Breast epithelium (tissue), 4 donors: ENCODE results near the gene MYO18B. TPM values are rescaled to one million over a fixed set of nuclear protein-coding genes. Genes with fewer than 3 reads are reported as not detected.

Experiments used
- DNase-seq, 2 donors: peaks; one replicate each; pipeline ENCODE4 v3.0.0-alpha.2; 2019; ENCODE audit warnings: low spot score in 2 of 2
- H3K27ac ChIP-seq, 2 donors: fragments of 200-600 bp; sonication (generic) in 1 of 2; one replicate each; pipeline ENCODE4 v1.5.1; 2016 to 2019; ENCODE audit warnings: mild to moderate bottlenecking in 1 of 2
- H3K27me3 ChIP-seq, 2 donors: fragments of 200-600 bp; sonication (generic) in 1 of 2; one replicate each; pipeline versions ENCODE4 v1.5.1 to v1.6.0; 2017 to 2019; ENCODE audit warnings: control low read depth in 1 of 2, mild to moderate bottlenecking in 1 of 2
- H3K36me3 ChIP-seq: fragments of 200-600 bp; one replicate; pipeline ENCODE4 v1.5.1; 2019
- H3K4me1 ChIP-seq, 2 donors: fragments of 200-600 bp; sonication (generic); one replicate each; pipeline ENCODE4 v1.5.1; 2016 to 2019; ENCODE audit warnings: control low read depth in 1 of 2
- H3K4me3 ChIP-seq, 3 donors: fragments of 200-600 bp; sonication (generic); 1 replicate in 2 of 3; 2 replicates in 1 of 3; pipeline ENCODE4 v1.5.1; 2016 to 2019; ENCODE audit warnings: mild to moderate bottlenecking in 3 of 3, moderate library complexity in 2 of 3
- H3K9me3 ChIP-seq, 2 donors: fragments of 200-600 bp; sonication (generic) in 1 of 2; one replicate each; pipeline ENCODE4 v1.5.1; 2016 to 2019; ENCODE audit warnings: control low read depth in 1 of 2
- POLR2A ChIP-seq: fragments of 450-650 bp; IDR thresholded peaks from one replicate; pipeline ENCODE4 v1.6.1; 2016; ENCODE audit warnings: antibody characterized with exemption, mild to moderate bottlenecking, moderate library complexity
- POLR2AphosphoS5 ChIP-seq, 3 donors: sonication (generic); formaldehyde crosslinking; IDR thresholded peaks; one replicate each; pipeline ENCODE4 v1.6.1; 2017; ENCODE audit warnings: antibody characterized with exemption in 3 of 3
- intact Hi-C: fragments of 100-400 bp; cut with DNase I; formaldehyde crosslinking; loops from one replicate; pipeline ENCODE4 v1.15.1; 2023; ENCODE audit warnings: low total_unique reads
- total RNA-seq, 3 donors: library from RNA; depleted of rRNA; stranded (reverse); fragments of >200 nt; gene quantifications; one replicate each; pipeline ENCODE4 v1.1.0, GENCODE V29; 2016
- TF ChIP-seq, protein P1 (sequence below), 3 donors: fragments of 450-650 bp; IDR thresholded peaks; one replicate each; pipeline ENCODE4 v1.5.1; 2016 to 2017; ENCODE audit warnings: antibody characterized with exemption in 3 of 3, mild to moderate bottlenecking in 3 of 3, moderate library complexity in 3 of 3

Gene MYO18B
- total RNA-seq, 3 donors from 2014 or later = under 0.01 to 0.16 (median 0.15) TPM

DNA sequence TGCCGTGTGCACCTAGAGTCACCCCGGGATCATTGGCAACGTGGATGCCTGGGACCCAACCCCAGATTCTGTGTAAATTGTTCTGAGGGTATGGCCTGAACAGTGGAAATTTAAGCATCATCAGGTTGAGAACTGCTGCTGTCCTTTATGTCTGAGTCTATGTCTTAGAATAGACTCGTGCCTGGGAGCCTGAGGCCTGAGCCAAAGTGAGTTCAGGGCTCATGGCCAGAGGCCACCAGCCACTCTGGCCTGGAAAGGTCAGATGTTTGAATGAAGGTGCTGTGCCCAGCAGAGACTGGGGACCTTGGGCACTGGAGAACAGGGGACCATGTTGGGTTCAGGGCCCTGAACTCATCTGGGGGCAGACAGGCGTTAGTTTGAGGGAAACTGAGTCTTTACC is 91.1 kb downstream of the MYO18B start:
- DNase-seq = no peak
- TF ChIP-seq POLR2AphosphoS5 (IDR thresholded peaks at IDR 0.05) = no peak
- no peak for TF ChIP-seq POLR2A
- TF ChIP-seq, protein P1, sequence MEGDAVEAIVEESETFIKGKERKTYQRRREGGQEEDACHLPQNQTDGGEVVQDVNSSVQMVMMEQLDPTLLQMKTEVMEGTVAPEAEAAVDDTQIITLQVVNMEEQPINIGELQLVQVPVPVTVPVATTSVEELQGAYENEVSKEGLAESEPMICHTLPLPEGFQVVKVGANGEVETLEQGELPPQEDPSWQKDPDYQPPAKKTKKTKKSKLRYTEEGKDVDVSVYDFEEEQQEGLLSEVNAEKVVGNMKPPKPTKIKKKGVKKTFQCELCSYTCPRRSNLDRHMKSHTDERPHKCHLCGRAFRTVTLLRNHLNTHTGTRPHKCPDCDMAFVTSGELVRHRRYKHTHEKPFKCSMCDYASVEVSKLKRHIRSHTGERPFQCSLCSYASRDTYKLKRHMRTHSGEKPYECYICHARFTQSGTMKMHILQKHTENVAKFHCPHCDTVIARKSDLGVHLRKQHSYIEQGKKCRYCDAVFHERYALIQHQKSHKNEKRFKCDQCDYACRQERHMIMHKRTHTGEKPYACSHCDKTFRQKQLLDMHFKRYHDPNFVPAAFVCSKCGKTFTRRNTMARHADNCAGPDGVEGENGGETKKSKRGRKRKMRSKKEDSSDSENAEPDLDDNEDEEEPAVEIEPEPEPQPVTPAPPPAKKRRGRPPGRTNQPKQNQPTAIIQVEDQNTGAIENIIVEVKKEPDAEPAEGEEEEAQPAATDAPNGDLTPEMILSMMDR (IDR thresholded peaks at IDR 0.05) = no peak
- no peaks in the 10 kb centered on the region for H3K4me1 ChIP-seq
- no peak overlapping the region for H3K4me3 ChIP-seq
- H3K27ac ChIP-seq = no peak overlapping the region
- no peaks in the 10 kb centered on the region for H3K36me3 ChIP-seq
- no peaks in the 10 kb centered on the region for H3K9me3 ChIP-seq
- intact Hi-C loops = no loop called here
- no peaks in the 10 kb centered on the region for H3K27me3 ChIP-seq

DNA sequence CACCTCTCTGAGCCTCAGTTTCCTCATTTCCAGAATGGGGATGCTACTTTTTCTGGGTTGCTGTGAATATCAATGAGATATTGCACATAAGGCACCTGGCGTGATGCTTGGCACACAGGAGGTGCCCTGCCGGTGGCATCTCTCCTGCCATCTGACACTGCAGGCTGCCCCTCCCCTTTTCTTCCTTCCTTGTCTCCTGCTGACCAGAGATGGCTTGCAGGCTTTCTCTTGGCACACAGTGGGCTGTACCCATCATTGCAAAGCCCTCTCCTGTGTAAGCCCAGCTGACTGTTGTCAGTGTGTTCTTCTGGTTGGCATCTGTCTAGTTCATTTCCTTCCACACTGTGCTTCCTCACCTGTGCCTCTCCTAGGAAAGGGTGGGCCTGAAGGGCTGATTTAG is 91.7 kb downstream of the MYO18B start:
- no peak for TF ChIP-seq POLR2A
- TF ChIP-seq, protein P1 (IDR thresholded peaks at IDR 0.05) = no peak
- no peak for TF ChIP-seq POLR2AphosphoS5 (IDR thresholded peaks at IDR 0.05)
- no peak overlapping the region for H3K4me3 ChIP-seq
- H3K9me3 ChIP-seq = no peaks in the 10 kb centered on the region
- no peaks in the 10 kb centered on the region for H3K36me3 ChIP-seq
- DNase-seq = no peak
- intact Hi-C loops = no loop called here
- no peaks in the 10 kb centered on the region for H3K27me3 ChIP-seq
- no peak overlapping the region for H3K27ac ChIP-seq
- H3K4me1 ChIP-seq = no peaks in the 10 kb centered on the region

DNA sequence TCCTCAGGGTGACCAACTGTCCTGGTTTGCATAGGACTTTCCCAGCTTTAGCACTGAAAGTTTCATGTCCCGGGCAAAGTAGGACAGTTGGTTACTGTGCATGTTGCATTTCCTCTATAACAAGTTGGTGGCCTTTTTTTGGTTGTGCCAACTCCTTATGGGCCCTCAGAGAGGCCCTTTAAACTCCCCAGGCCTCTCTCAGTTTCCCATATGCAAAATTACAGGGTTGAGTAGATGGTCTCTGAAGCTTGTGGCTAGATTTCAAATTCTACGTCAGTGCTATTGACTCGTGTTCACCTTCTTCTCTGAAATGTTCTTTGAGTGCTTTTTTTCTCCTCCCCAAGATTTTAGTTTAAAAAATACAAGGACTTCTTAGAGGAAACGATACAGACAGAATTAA is 92.5 kb downstream of the MYO18B start:
- DNase-seq = no peak
- no peaks in the 10 kb centered on the region for H3K27me3 ChIP-seq
- H3K27ac ChIP-seq = no peak overlapping the region
- no peaks in the 10 kb centered on the region for H3K36me3 ChIP-seq
- no peaks in the 10 kb centered on the region for H3K9me3 ChIP-seq
- no peak for TF ChIP-seq POLR2A
- no peak for TF ChIP-seq POLR2AphosphoS5 (IDR thresholded peaks at IDR 0.05)
- TF ChIP-seq, protein P1 (IDR thresholded peaks at IDR 0.05) = no peak
- intact Hi-C loops = no loop called here
- H3K4me3 ChIP-seq = no peak overlapping the region
- no peaks in the 10 kb centered on the region for H3K4me1 ChIP-seq

DNA sequence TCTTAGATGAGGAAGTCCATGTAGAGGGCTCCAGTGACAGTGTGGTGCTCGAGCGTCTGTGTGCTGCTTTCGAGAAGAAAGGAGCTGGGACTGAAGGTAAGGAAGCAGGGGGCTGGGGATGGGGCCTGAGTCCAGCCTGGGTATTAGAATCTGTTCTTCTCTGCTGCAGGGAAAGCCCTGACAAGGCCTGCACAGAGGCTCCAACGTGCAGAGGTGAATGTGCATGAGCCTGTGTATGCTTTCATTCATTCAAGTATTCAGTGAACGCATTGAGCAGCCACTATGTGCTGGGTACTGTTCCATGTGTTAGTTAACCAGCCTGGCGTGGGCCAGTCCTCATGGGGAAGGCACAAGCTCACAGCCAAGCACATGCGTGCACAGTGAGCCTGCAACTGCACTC is 93.4 kb downstream of the MYO18B start:
- intact Hi-C loops = no loop called here
- H3K4me1 ChIP-seq = no peaks in the 10 kb centered on the region
- no peak overlapping the region for H3K27ac ChIP-seq
- no peaks in the 10 kb centered on the region for H3K9me3 ChIP-seq
- no peak for DNase-seq
- TF ChIP-seq POLR2AphosphoS5 (IDR thresholded peaks at IDR 0.05) (no peak), POLR2A (no peak)
- TF ChIP-seq, protein P1 (IDR thresholded peaks at IDR 0.05) = no peak
- H3K27me3 ChIP-seq = no peaks in the 10 kb centered on the region
- no peaks in the 10 kb centered on the region for H3K36me3 ChIP-seq
- no peak overlapping the region for H3K4me3 ChIP-seq

DNA sequence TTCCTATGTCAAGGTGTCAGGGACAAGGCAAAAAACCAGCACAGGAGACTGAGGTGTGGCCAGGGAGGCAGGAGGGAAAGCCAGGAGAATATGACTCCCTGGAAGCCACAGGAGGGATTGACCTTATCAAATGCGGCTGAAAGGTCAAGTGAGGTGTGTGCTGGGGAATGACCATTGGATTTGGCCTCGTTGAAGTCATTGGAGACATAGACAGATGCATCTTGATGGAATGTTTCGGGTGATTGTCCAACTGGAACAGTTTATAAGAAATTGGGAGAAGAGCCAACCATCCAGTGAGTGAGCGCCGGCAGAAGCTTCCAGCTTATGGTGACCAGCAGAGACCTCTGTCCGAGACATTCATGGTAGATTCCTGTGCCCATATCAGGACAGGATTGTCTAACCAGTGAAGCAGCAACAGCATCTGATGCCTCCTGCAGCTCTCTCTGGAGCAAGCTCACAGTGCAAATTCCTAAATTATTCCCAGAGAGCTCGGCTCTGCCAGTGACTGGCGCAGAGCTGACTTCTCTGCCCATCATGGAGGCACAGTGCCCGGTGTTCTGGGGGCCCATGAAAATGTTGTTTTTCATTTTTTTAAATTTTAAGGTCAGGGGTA is 95.4 kb downstream of the MYO18B start:
- intact Hi-C loops = no loop called here
- no peaks in the 10 kb centered on the region for H3K9me3 ChIP-seq
- H3K27ac ChIP-seq = no peak overlapping the region
- TF ChIP-seq, protein P1 (IDR thresholded peaks at IDR 0.05) = no peak
- TF ChIP-seq POLR2A (no peak), POLR2AphosphoS5 (IDR thresholded peaks at IDR 0.05) (no peak)
- H3K4me1 ChIP-seq = no peaks in the 10 kb centered on the region
- no peak for DNase-seq
- no peaks in the 10 kb centered on the region for H3K36me3 ChIP-seq
- no peaks in the 10 kb centered on the region for H3K27me3 ChIP-seq
- no peak overlapping the region for H3K4me3 ChIP-seq
